ENCODE data around the gene SLC22A31.

The SLC22A31 gene

GRCh38 chr16:89149386-89149785 lies 51.0 kb downstream of the SLC22A31 start:
- no peak for DNase-seq (ENCODE audit: low read depth)

GRCh38 chr16:89147085-89147817 lies 53.1 kb downstream of the SLC22A31 start:
- no peak for DNase-seq (ENCODE audit: low read depth)

- no peak for DNase-seq (ENCODE audit: low read depth)
Measured at GRCh38 chr16:89146211-89147005, 53.9 kb downstream of the SLC22A31 start.
